Dedifferentiated amniotic fluid mesenchymal stem cell (primary cell): Measurements from ENCODE around the gene PPP2R1B.
"Not testable (repeated sequence)": the region's sequence is repeated elsewhere in the genome, so short reads cannot be mapped to it uniquely, and the experiment has no call there.

Source experiments
- DNase-seq: peaks from one replicate; pipeline ENCODE4 v3.0.0-alpha.2; 2016; ENCODE audit errors: extremely low spot score

Gene PPP2R1B

GRCh38 chr11:111782109-111782741, 16.0 kb upstream of the PPP2R1B start:
- no peak for DNase-seq

- DNase-seq, result no peak
Observed at GRCh38 chr11:111779118-111779517, 12.9 kb upstream of the PPP2R1B start.

- DNase-seq, result no peak
Observed at GRCh38 chr11:111778047-111778558, 11.9 kb upstream of the PPP2R1B start.

GRCh38 chr11:111777094-111778046, 11.2 kb upstream of the PPP2R1B start:
- DNase-seq, result peak; percentile 89

GRCh38 chr11:111776398-111777093, 10.4 kb upstream of the PPP2R1B start:
- no peak for DNase-seq

- DNase-seq, result peak; percentile 26
Observed at GRCh38 chr11:111774955-111775710, 8.9 kb upstream of the PPP2R1B start.

GRCh38 chr11:111772535-111772934, 6.3 kb upstream of the PPP2R1B start:
- no peak for DNase-seq

GRCh38 chr11:111771205-111771604, 5.0 kb upstream of the PPP2R1B start:
- DNase-seq, result not testable (repeated sequence)

- DNase-seq, result no peak
Observed at GRCh38 chr11:111770581-111771134, 4.5 kb upstream of the PPP2R1B start.

GRCh38 chr11:111766834-111767142, 599 bp upstream of the PPP2R1B start:
- DNase-seq, result peak; percentile 33

GRCh38 chr11:111765320-111765983, 737 bp downstream of the PPP2R1B start:
- DNase-seq, result no peak

GRCh38 chr11:111764621-111765020, 1.6 kb downstream of the PPP2R1B start:
- no peak for DNase-seq

- no peak for DNase-seq
Observed at GRCh38 chr11:111762981-111763643, 3.1 kb downstream of the PPP2R1B start.

- no peak for DNase-seq
Observed at GRCh38 chr11:111762526-111762925, 3.7 kb downstream of the PPP2R1B start.

- DNase-seq, result no peak
Observed at GRCh38 chr11:111761036-111761435, 5.2 kb downstream of the PPP2R1B start.

- DNase-seq, result no peak
Observed at GRCh38 chr11:111759778-111760407, 6.3 kb downstream of the PPP2R1B start.

- DNase-seq, result no peak
Observed at GRCh38 chr11:111759376-111759775, 6.8 kb downstream of the PPP2R1B start.

- DNase-seq, result no peak
Observed at GRCh38 chr11:111756097-111756496, 10.1 kb downstream of the PPP2R1B start.

GRCh38 chr11:111749646-111750045, 16.5 kb downstream of the PPP2R1B start:
- no peak for DNase-seq
